ENCODE results near the gene REPIN1. TPM values are rescaled to one million over a fixed set of nuclear protein-coding genes. Genes with fewer than 3 reads are reported as not detected.

The REPIN1 gene
- polyA plus RNA-seq, 2 of the 4 experiments (the other 2 are of a cell fraction): 48.1 to 101 TPM

DNA sequence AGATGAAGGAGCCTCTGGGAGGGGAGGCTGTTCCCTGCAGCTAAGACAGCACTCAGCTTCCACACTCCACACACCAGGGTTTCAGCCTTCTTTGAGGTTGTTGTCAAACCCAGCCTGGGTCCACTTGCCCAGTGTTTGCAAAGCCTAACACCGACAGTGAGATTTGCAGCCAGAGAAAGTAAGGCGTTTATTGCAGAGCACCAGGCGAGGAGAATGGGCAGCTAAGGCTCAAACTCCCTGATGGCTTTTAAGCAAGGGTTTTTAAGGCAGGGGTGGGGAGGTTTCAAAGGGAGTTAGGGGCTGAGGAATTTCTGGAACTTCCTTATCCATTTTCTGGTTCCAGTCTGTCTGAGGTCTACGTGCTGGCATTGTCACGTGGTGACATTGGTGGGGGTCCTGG lies 5.8 kb downstream of the REPIN1 start:
- DNase-seq (ENCODE audit: low read depth in 1 of 2, low spot score in 1 of 2) (no peak), ATAC-seq (no peak), FAIRE-seq (no peak)
- no peaks in the 10 kb centered on the region for H3K9me3 ChIP-seq
- H3K4me3 ChIP-seq: no peak overlapping the region
- 93% methylated on average over 5 of the region's 5 CpGs for WGBS (ENCODE audit: missing lambda C conversion rate)
- ChIA-PET CTCF (interaction anchor here (1.0 to 1.8 kb wide), 3 partner anchors 8 to 21 kb away, joined by 3 to 4 read pairs (median 3); no protein-coding TSS in a partner anchor), POLR2A (no interaction called here)
- peaks cover 37% of the 10 kb centered on the region for H3K4me1 ChIP-seq
- TF ChIP-seq HOXB13 (CRISPR knock-in tag; IDR thresholded peaks at IDR 0.05; ENCODE audit: low read depth) (no peak), MAFK (IDR thresholded peaks at IDR 0.05; ENCODE audit: partially characterized antibody) (no peak), NFE2L2 (conservative IDR thresholded peaks at IDR 0.05; ENCODE audit: low read length) (no peak), RNF2 (IDR thresholded peaks at IDR 0.05; ENCODE audit: borderline replicate concordance, low read depth) (no peak), CHD2 (IDR thresholded peaks at IDR 0.05; ENCODE audit: low read length, partially characterized antibody) (no peak)
- TF ChIP-seq, protein P1, sequence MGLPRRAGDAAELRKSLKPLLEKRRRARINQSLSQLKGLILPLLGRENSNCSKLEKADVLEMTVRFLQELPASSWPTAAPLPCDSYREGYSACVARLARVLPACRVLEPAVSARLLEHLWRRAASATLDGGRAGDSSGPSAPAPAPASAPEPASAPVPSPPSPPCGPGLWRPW (IDR thresholded peaks at IDR 0.05): no peak
- TF ChIP-seq, protein P2, sequence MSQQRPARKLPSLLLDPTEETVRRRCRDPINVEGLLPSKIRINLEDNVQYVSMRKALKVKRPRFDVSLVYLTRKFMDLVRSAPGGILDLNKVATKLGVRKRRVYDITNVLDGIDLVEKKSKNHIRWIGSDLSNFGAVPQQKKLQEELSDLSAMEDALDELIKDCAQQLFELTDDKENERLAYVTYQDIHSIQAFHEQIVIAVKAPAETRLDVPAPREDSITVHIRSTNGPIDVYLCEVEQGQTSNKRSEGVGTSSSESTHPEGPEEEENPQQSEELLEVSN (IDR thresholded peaks at IDR 0.05; ENCODE audit: borderline replicate concordance, low read depth): no peak
- TF ChIP-seq, protein P3, sequence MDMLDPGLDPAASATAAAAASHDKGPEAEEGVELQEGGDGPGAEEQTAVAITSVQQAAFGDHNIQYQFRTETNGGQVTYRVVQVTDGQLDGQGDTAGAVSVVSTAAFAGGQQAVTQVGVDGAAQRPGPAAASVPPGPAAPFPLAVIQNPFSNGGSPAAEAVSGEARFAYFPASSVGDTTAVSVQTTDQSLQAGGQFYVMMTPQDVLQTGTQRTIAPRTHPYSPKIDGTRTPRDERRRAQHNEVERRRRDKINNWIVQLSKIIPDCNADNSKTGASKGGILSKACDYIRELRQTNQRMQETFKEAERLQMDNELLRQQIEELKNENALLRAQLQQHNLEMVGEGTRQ (IDR thresholded peaks at IDR 0.05): no peak
- H3K27ac ChIP-seq: no peak overlapping the region
- H3K4me2 ChIP-seq: no peak overlapping the region

DNA sequence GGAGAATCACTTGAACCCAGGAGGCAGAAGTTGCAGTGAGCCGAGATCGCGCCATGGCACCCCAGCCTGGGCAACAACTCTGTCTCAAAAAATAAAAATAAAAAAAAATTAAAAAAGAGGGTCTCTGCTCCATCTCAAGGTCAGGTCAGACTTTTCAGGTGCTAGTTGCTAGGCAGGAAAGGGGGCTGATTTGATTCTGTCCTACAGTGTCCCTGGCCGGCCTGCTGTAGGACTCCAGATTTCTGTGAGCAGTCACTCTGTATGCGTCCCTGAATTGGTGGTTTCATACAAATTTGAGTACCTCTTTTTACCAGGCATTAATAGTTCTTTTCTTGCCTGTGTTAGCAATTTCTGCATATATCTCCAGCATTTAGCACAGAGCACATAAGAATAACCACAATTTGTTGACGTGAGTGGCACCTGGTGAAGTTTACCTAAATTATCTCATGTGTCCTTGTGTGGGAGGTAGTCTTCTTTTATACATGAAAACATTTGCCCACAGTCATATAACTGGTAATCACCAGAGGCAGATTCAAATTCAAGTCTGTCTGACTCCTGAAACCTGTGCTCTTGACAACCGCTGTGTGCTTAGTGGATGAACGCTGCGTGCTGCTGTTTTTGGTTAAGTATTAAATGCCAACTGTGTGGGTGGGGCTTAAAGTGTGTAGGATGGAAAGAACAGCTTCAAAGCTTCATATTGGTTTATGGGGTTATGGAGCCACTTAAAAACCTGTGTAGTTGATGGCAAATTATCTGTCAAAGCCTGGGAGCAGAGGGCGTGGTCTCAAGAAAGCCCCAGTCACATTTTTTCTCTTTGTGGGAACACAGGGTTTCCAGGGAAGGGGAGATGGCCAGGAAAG lies 7.3 kb downstream of the REPIN1 start:
- CTCF ChIA-PET: interaction anchor here (1.4 to 2.0 kb wide), 3 partner anchors 10 to 46 kb away, joined by 3 to 12 read pairs (median 4); no protein-coding TSS in a partner anchor
- Histone ChIP-seq H3K27ac (peak overlapping the region in 1 of 2 experiments; percentile 100; a peak in 1 of 6 replicates), H3K4me3 (no peak overlapping the region), H3K4me1 (peaks cover 37% of the 10 kb centered on the region), H3K4me2 (no peak overlapping the region), H3K9me3 (no peaks in the 10 kb centered on the region)
- POLR2A ChIA-PET: no interaction called here
- TF ChIP-seq NPAS2 (CRISPR knock-in tag; IDR thresholded peaks at IDR 0.05; ENCODE audit: borderline replicate concordance) (no peak), PHF8 (IDR thresholded peaks at IDR 0.05; ENCODE audit: borderline replicate concordance, low read depth) (no peak), CBX8 (IDR thresholded peaks at IDR 0.05) (no peak)
- DNase-seq (ENCODE audit: low read depth in 1 of 2, low spot score in 1 of 2) (no peak), ATAC-seq (no peak), FAIRE-seq (no peak)
- 75% methylated on average over 10 of the region's 10 CpGs for WGBS (ENCODE audit: missing lambda C conversion rate)

DNA sequence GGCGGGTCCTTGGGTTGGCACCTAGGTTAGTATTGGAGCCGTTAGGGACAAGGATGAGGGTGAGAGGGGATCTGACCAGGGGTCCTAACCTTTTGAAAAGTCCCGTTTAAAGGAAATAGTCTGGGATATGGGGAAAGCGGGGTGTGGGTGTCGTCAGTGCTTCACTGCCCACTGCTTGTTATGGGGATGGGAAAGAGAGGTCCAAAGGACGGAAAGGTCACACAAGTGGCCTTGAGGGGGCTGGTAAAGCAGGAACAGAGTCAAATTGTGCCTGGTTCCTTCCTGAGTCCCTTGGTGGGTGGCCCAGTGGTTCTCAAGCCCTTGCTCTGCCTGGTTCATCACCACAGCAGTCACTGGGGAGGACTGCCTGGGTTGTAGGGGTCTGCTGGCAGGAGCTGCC lies 7.9 kb downstream of the REPIN1 start:
- TF ChIP-seq RARB (CRISPR knock-in tag; IDR thresholded peaks at IDR 0.05) (no peak), PHF8 (IDR thresholded peaks at IDR 0.05; ENCODE audit: borderline replicate concordance, low read depth) (no peak), KDM1A (IDR thresholded peaks at IDR 0.05; ENCODE audit: low read depth) (no peak), MAFK (IDR thresholded peaks at IDR 0.05; ENCODE audit: partially characterized antibody) (no peak), NFE2L2 (conservative IDR thresholded peaks at IDR 0.05; ENCODE audit: low read length) (no peak), JUN (IDR thresholded peaks at IDR 0.05) (no peak), HDAC2 (IDR thresholded peaks at IDR 0.05) (no peak), HEYL (CRISPR knock-in tag; IDR thresholded peaks at IDR 0.05) (no peak), EP300 (IDR thresholded peaks at IDR 0.05) (no peak), GATA3 (IDR thresholded peaks at IDR 0.05; ENCODE audit: borderline replicate concordance) (no peak), HOXB5 (CRISPR knock-in tag; IDR thresholded peaks at IDR 0.05) (no peak), KDM5A (IDR thresholded peaks at IDR 0.05) (no peak), TP53 (CRISPR knock-in tag; IDR thresholded peaks at IDR 0.05) (no peak), EHF (CRISPR knock-in tag; IDR thresholded peaks at IDR 0.05) (no peak), JUNB (IDR thresholded peaks at IDR 0.05) (no peak), EHMT2 (IDR thresholded peaks at IDR 0.05; ENCODE audit: low read depth) (no peak), CHD2 (IDR thresholded peaks at IDR 0.05; ENCODE audit: low read length, partially characterized antibody) (no peak), ZC3H11A (IDR thresholded peaks at IDR 0.05) (no peak)
- TF ChIP-seq, protein P4, sequence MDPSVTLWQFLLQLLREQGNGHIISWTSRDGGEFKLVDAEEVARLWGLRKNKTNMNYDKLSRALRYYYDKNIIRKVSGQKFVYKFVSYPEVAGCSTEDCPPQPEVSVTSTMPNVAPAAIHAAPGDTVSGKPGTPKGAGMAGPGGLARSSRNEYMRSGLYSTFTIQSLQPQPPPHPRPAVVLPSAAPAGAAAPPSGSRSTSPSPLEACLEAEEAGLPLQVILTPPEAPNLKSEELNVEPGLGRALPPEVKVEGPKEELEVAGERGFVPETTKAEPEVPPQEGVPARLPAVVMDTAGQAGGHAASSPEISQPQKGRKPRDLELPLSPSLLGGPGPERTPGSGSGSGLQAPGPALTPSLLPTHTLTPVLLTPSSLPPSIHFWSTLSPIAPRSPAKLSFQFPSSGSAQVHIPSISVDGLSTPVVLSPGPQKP (IDR thresholded peaks at IDR 0.05; ENCODE audit: low read depth, low read length): no peak
- TF ChIP-seq, protein P5, sequence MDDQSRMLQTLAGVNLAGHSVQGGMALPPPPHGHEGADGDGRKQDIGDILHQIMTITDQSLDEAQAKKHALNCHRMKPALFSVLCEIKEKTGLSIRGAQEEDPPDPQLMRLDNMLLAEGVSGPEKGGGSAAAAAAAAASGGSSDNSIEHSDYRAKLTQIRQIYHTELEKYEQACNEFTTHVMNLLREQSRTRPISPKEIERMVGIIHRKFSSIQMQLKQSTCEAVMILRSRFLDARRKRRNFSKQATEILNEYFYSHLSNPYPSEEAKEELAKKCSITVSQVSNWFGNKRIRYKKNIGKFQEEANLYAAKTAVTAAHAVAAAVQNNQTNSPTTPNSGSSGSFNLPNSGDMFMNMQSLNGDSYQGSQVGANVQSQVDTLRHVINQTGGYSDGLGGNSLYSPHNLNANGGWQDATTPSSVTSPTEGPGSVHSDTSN (IDR thresholded peaks at IDR 0.05): no peak
- CTCF ChIA-PET: interaction anchor here (1.0 to 2.0 kb wide), 3 partner anchors 21 to 46 kb away, joined by 4 to 12 read pairs (median 8); no protein-coding TSS in a partner anchor
- no peak for DNase-seq (ENCODE audit: low read depth in 1 of 2, low spot score in 1 of 2)
- FAIRE-seq: no peak
- no peaks in the 10 kb centered on the region for H3K9me3 ChIP-seq
- peaks cover 37% of the 10 kb centered on the region for H3K4me1 ChIP-seq
- peak overlapping the region in 1 of 2 experiments; percentile 100; a peak in 3 of 6 replicates for H3K27ac ChIP-seq
- 0 out of 3 replicates have a peak overlapping the region, but pooled peaks have one; percentile 93 for H3K4me2 ChIP-seq
- H3K4me3 ChIP-seq: no peak overlapping the region
- ATAC-seq: no peak
- 75% methylated on average over 6 of the region's 6 CpGs for WGBS (ENCODE audit: missing lambda C conversion rate)
- POLR2A ChIA-PET: no interaction called here

Data from A549 (cell line).